ENCODE results near the gene ALK. TPM values are rescaled to one million over a fixed set of nuclear protein-coding genes. Genes with fewer than 3 reads are reported as not detected.

Gene ALK
- total RNA-seq, 2 donors from 2014 or later = 0.05 TPM; not detected in 1

- ATAC-seq = no peak
- Mint-ChIP-seq H3K36me3 (no peaks in the 10 kb centered on the region), H3K27ac (no peak overlapping the region), H3K9me3 (no peaks in the 10 kb centered on the region)
- peak in 1 of 2 donors; percentile 24 for DNase-seq (ENCODE audit: low spot score in 2 of 2)
Measured at GRCh38 chr2:29293830-29294438, 627.5 kb downstream of the ALK start.

DNA sequence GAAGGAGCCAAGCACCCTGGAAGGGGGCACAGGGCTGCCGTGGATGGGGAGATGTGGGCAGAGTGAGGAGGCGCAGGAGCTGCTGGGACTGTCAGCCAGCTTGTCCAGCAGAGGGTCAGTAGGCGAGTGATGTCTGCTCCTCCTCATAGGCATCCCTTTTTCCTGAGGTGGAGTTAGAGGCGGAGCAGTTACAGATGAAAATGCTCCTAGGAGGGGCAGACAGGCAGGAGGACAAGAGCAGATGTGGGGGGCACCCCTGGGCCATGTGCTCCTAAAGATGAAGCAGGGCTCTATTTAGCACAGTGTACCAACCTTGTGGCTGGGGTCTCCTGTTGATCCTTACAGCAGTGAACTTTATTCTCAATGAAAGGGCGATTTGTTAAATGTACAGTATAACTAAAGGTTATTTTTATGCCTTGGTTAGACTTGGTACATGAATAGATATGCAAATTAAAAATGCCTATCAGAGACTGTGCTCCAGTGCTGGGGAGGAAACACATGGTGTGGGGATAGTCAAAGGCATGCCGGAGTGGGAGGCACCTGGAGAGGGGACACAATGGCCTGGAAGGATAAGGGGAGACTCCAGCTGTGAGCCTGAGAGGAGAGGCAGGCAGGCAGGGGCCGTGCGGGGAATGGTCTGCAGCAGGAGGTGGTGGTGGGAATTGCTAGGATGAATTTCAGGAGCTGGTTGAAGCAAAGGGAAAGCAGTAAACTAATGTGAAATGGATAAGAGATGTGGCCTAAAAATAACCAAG, 630.9 kb downstream of the ALK start:
- ATAC-seq (no peak), DNase-seq (ENCODE audit: low spot score in 2 of 2) (no peak)
- Mint-ChIP-seq H3K9me3 (no peaks in the 10 kb centered on the region), H3K36me3 (no peaks in the 10 kb centered on the region), H3K27ac (no peak overlapping the region)

GRCh38 chr2:29284671-29285070, 636.7 kb downstream of the ALK start:
- Mint-ChIP-seq H3K36me3 (no peaks in the 10 kb centered on the region), H3K27ac (no peak overlapping the region), H3K9me3 (no peaks in the 10 kb centered on the region)
- no peak for DNase-seq (ENCODE audit: low spot score in 2 of 2)
- ATAC-seq = no peak

GRCh38 chr2:29281916-29282247, 639.5 kb downstream of the ALK start:
- ATAC-seq = no peak
- Mint-ChIP-seq H3K9me3 (no peaks in the 10 kb centered on the region), H3K36me3 (no peaks in the 10 kb centered on the region), H3K27ac (no peak overlapping the region)
- DNase-seq (ENCODE audit: low spot score in 2 of 2) = no peak

DNA sequence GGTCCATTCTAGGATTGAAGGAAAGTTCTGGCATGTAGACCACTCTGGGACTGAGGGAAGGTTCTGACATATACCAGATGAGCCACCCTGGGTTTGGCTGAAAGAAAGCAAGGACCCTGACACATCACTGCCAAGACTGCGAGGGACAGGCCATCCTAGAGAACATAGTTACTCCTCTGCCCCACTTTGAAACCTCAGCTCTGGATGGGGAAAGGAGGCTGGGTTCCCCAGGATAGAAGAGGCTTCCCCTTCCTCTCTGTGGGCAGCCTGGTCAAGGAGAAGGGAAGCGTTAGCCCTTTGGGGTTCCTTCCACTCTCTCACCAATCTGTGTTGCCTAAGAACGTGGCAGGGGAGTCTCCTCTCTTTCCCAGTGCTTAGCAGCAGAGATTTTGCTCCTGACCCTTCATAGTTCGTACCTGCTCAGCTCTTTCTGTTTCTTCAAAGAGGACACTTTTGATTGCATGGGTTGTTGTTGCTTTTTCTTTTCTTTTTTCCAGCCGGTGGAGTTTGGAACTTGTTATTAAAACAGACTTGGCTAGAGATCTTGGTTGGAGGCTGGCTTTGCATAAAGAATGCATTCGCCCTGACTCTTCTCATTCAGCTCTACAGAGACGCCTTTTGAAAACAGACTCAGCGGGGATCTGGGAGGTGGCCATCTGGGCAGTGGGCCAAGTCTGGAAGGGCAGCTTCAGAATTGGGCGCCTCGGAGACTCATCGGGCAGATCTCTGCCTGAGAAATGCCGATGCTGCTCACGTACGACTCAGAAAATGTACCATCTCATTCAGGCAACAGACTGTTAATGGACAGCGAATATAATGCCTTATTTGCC, 640.1 kb downstream of the ALK start:
- Mint-ChIP-seq H3K36me3 (no peaks in the 10 kb centered on the region), H3K27ac (no peak overlapping the region), H3K9me3 (no peaks in the 10 kb centered on the region)
- no peak for DNase-seq (ENCODE audit: low spot score in 2 of 2)
- ATAC-seq = no peak

- Mint-ChIP-seq H3K36me3 (no peaks in the 10 kb centered on the region), H3K9me3 (no peaks in the 10 kb centered on the region), H3K27ac (no peak overlapping the region)
- no peak for ATAC-seq
- no peak for DNase-seq (ENCODE audit: low spot score in 2 of 2)
Measured at GRCh38 chr2:29278966-29279365, 642.4 kb downstream of the ALK start.

DNA sequence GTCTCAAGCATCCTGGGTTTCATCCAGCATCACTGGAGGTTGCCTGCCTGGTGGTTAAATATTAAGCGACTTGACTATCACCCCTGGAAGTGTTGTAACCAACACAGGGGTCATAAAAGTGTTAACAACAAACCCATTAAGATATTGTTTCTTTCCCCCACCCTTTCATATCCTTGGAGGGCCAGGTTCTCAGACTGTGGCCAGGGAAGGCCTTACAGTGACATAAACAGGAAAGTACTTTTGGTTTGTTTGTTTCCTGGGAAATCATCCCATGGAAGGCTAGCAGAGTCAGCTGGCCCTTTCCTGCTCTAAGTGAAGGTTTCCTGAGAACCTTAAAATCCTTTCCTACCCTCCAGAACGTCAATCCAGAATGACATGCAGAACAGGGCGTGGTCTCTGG, 645.2 kb downstream of the ALK start:
- DNase-seq (ENCODE audit: low spot score in 2 of 2) = no peak
- Mint-ChIP-seq H3K9me3 (no peaks in the 10 kb centered on the region), H3K36me3 (no peaks in the 10 kb centered on the region), H3K27ac (no peak overlapping the region)
- no peak for ATAC-seq

- H3K27ac Mint-ChIP-seq = no peak overlapping the region
- H3K36me3 Mint-ChIP-seq = no peaks in the 10 kb centered on the region
- DNase-seq (ENCODE audit: low spot score in 2 of 2) = no peak
- H3K9me3 Mint-ChIP-seq = no peaks in the 10 kb centered on the region
- ATAC-seq = no peak
Measured at GRCh38 chr2:29275186-29275585, 646.2 kb downstream of the ALK start.

GRCh38 chr2:29273685-29274611, 647.4 kb downstream of the ALK start:
- Mint-ChIP-seq H3K36me3 (no peaks in the 10 kb centered on the region), H3K9me3 (no peaks in the 10 kb centered on the region), H3K27ac (no peak overlapping the region)
- no peak for ATAC-seq
- no peak for DNase-seq (ENCODE audit: low spot score in 2 of 2)

GRCh38 chr2:29273004-29273684, 648.2 kb downstream of the ALK start:
- Mint-ChIP-seq H3K27ac (no peak overlapping the region), H3K9me3 (no peaks in the 10 kb centered on the region), H3K36me3 (no peaks in the 10 kb centered on the region)
- DNase-seq (ENCODE audit: low spot score in 2 of 2) (no peak), ATAC-seq (no peak)

- H3K36me3 Mint-ChIP-seq = no peaks in the 10 kb centered on the region
- no peaks in the 10 kb centered on the region for H3K9me3 Mint-ChIP-seq
- H3K27ac Mint-ChIP-seq = no peak overlapping the region
- DNase-seq (ENCODE audit: low spot score in 2 of 2) (no peak), ATAC-seq (no peak)
Measured at GRCh38 chr2:29272311-29272710, 649.1 kb downstream of the ALK start.

DNA sequence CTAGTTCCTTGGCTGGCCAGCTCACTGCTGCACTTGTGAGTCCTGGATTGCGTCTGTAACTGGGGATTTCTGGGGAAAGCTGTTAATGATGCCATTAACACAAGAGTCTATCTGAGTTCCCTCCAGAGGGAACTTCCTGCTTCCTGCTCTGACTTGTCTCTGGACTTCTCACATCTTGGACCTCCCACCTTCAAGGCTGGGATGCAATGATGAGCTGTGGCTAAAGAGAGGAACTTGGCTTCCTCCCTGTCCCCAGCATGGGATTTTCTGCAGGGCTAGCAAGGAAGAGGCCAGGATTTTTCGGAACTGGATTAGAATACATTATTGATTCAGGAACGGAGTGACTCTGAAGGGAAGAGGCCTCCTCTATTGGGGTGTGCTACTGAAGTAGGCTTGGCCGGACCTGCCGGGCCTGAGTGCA, 650.7 kb downstream of the ALK start:
- no peak overlapping the region for H3K27ac Mint-ChIP-seq
- H3K36me3 Mint-ChIP-seq = no peaks in the 10 kb centered on the region
- DNase-seq (ENCODE audit: low spot score in 2 of 2) (no peak), ATAC-seq (no peak)
- no peaks in the 10 kb centered on the region for H3K9me3 Mint-ChIP-seq

GRCh38 chr2:29269765-29270109, 651.6 kb downstream of the ALK start:
- Mint-ChIP-seq H3K9me3 (no peaks in the 10 kb centered on the region), H3K36me3 (no peaks in the 10 kb centered on the region), H3K27ac (no peak overlapping the region)
- ATAC-seq = no peak
- no peak for DNase-seq (ENCODE audit: low spot score in 2 of 2)

DNA sequence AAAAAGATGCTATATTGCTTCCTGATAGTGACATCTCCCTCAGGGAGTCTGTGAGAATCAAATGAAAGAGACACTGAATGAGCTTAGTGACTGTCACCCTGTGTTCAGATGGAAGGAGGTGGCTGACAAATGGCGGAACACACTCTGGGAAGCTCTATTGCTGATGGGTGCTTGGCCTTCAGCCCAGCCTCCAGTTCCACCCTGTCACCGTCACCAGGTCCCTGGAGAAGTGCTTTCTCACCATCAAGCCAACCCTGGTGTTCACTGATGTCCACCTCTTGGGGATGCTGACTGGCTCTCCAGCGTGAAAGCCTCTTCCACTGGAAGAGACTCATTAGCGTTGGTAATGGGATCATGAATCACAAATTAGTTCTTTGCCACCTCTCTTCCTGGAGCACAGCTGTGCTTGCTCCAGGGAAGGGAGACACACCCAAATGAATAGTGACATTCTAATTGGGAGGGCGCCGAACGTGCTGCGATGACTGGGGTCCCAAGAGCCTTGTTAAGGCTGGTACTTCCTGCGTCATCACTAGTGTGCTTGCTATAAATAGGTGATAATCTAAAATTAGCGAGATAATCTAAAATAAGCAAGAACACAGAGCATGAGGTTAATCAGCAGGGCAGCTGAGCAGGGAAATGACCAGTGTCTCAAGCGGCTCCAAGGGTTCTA, 652.2 kb downstream of the ALK start:
- Mint-ChIP-seq H3K27ac (no peak overlapping the region), H3K36me3 (no peaks in the 10 kb centered on the region), H3K9me3 (no peaks in the 10 kb centered on the region)
- no peak for DNase-seq (ENCODE audit: low spot score in 2 of 2)
- no peak for ATAC-seq

DNA sequence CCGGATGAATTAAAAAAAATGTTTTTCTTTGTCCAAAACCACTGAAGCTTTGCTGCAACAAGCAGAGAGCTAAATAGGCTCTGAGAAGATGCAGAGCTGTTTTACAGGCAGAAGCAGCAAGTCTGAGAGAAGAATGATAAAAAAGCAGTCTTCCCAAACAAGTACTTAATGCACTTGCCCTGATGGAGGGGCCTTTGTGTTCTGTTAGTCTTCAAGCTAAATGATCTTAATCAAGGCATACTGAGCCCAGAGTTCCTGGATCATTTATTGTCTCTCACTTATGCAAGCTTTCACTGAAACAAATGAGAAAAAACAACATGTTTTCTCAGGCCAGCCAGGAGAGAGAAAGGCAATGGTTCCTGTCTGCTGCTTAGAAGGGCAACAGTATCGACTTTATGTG, 653.7 kb downstream of the ALK start:
- no peak overlapping the region for H3K27ac Mint-ChIP-seq
- H3K9me3 Mint-ChIP-seq = peaks cover 0 to 5% of the 10 kb centered on the region in 2 donors
- no peaks in the 10 kb centered on the region for H3K36me3 Mint-ChIP-seq
- DNase-seq (ENCODE audit: low spot score in 2 of 2) (no peak), ATAC-seq (no peak)

DNA sequence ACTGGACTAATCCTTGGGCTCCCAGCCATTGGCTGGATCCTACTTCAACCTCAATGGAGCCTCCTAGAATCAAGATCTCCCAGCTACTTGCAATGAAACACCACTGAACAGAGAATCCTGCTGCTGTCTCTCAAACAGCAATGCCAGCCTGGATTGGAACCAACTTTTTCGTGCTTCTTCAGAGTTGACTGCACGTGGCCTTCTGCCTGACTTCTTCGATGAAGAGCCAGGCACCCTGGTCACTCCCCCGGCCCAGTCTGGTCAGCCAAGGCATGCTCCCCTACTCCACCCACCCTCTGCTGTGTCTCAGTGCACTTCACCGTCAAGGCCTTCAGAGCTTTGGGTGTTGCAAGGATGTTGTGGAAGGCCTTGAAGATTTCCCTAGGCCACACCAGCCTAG, 657.5 kb downstream of the ALK start:
- H3K27ac Mint-ChIP-seq = no peak overlapping the region
- peaks cover 0 to 5% of the 10 kb centered on the region in 2 donors for H3K9me3 Mint-ChIP-seq
- no peaks in the 10 kb centered on the region for H3K36me3 Mint-ChIP-seq
- ATAC-seq (no peak), DNase-seq (ENCODE audit: low spot score in 2 of 2) (no peak)
